Fibroblast of pulmonary artery (primary cell): Measurements from ENCODE around the gene MKNK2.
A peak's percentile ranks its signal among the peaks of the same experiment; 100 is the strongest.

Source experiments
- DNase-seq: peaks from one replicate; pipeline ENCODE4 v3.0.0-alpha.2; 2010; ENCODE audit warnings: low read depth
- H3K4me3 ChIP-seq: replicated peaks from 2 replicates; pipeline ENCODE4 v1.5.1; 2011; ENCODE audit warnings: low read depth, mild to moderate bottlenecking, control low read depth, low read length, moderate library complexity
- CTCF ChIP-seq: IDR thresholded peaks from 2 replicates; pipeline ENCODE4 v1.5.1; 2011; ENCODE audit warnings: mild to moderate bottlenecking, control low read depth, low read length, inconsistent platforms; ENCODE audit errors: missing control alignments

Gene MKNK2

GRCh38 chr19:2048959-2049740, 1.9 kb downstream of the MKNK2 start:
- H3K4me3 ChIP-seq = peak overlapping the region; percentile 92
- no peak for DNase-seq
- TF ChIP-seq CTCF = no peak

GRCh38 chr19:2048104-2048958, 2.7 kb downstream of the MKNK2 start:
- no peak for DNase-seq
- TF ChIP-seq CTCF = no peak
- peak overlapping the region; percentile 92 for H3K4me3 ChIP-seq

GRCh38 chr19:2047449-2048103, 3.5 kb downstream of the MKNK2 start:
- H3K4me3 ChIP-seq = peak overlapping the region; percentile 92
- DNase-seq = no peak
- TF ChIP-seq CTCF = no peak

- no peak for DNase-seq
- no peak for TF ChIP-seq CTCF
Observed at GRCh38 chr19:2047076-2047448, 4.0 kb downstream of the MKNK2 start.

GRCh38 chr19:2046046-2046907, 4.8 kb downstream of the MKNK2 start:
- H3K4me3 ChIP-seq = no peak overlapping the region
- TF ChIP-seq CTCF = no peak
- no peak for DNase-seq

More at GRCh38 chr19:2047076-2047448, 4.0 kb downstream of the MKNK2 start:
- H3K4me3 ChIP-seq = peak overlapping the region; percentile 5

- no peak overlapping the region for H3K4me3 ChIP-seq
- DNase-seq = no peak
- no peak for TF ChIP-seq CTCF
Observed at GRCh38 chr19:2045501-2046045, 5.5 kb downstream of the MKNK2 start.
